ENCODE results near the gene SPECC1. TPM values are rescaled to one million over a fixed set of nuclear protein-coding genes. Genes with fewer than 3 reads are reported as not detected.

Gene SPECC1
- total and polyA plus RNA-seq, 2 donors (not counting 3 experiments of a cell fraction or from before 2014, with no cell fraction given) = 5.3 to 20.4 TPM

DNA sequence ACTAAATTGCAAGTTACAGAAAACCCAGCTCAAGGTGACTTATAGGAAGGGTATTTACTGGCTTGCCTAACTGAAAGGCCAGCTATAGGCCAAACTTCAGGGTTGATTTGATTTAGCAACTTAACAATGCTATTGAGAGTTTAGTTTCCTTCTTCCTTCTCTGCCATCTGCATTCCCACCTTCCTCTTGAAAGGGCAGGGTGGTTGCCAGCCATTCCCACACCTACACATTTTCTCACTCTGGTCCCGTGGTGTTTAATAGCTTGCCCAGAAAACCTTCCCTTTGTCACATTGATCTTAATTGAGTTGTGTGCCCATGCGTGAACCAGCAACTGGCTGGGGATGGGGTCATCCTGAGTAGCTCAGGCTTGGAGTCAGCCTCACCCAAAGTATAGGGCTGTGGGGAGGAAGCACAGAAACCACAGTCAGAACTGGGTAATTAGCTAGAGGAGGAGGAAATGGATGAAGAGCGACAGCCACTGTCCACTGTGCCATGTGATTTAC lies 194.7 kb downstream of the SPECC1 start:
- peaks cover 17% of the 10 kb centered on the region for H3K4me1 ChIP-seq (ENCODE audit: control insufficient read depth, extremely low read depth, insufficient read depth, low read length)
- H3K36me3 ChIP-seq (ENCODE audit: control insufficient read depth in 2 of 2, extremely low read depth in 1 of 2, insufficient read depth in 2 of 2, low read length in 2 of 2) = no peaks in the 10 kb centered on the region
- H3K79me2 ChIP-seq (ENCODE audit: control insufficient read depth, insufficient read depth, low read length) = no peaks in the 10 kb centered on the region
- dilution Hi-C loops (cut with MboI; ENCODE audit: extremely low pct_ligation_motif_present, low sequenced_read_pairs) = no loop called here
- ChIA-PET CTCF (no interaction called here), POLR2A (no interaction called here)
- H4K20me1 ChIP-seq (replicated peaks; ENCODE audit: control insufficient read depth, extremely low read depth, insufficient read depth, low read length) = no peaks in the 10 kb centered on the region
- H2AFZ ChIP-seq (ENCODE audit: low read depth, low read length) = no peak overlapping the region
- no peak overlapping the region for H3K4me3 ChIP-seq (replicated peaks in 1 of 3; ENCODE audit: insufficient read depth in 1 of 3, low read depth in 1 of 3, low read length in 3 of 3)
- H3K27me3 ChIP-seq (ENCODE audit: control insufficient read depth in 2 of 2, insufficient read depth in 2 of 2, low read length in 2 of 2) = no peaks in the 10 kb centered on the region
- TF ChIP-seq MYC (IDR thresholded peaks at IDR 0.05; ENCODE audit: low read depth, low read length) (no peak), JUN (IDR thresholded peaks at IDR 0.05; ENCODE audit: borderline replicate concordance, insufficient read depth, insufficient read length, low read depth) (no peak), POLR2A (IDR thresholded peaks at IDR 0.05; ENCODE audit: low read depth, low read length) (no peak), GATA2 (IDR thresholded peaks at IDR 0.05; ENCODE audit: insufficient read depth, insufficient read length, low read depth, low read length) (no peak), FOS (IDR thresholded peaks at IDR 0.05; ENCODE audit: borderline replicate concordance, insufficient read depth, low read length) (no peak), MAX (IDR thresholded peaks at IDR 0.05; ENCODE audit: insufficient read depth, insufficient read length) (no peak), EZH2 (IDR thresholded peaks at IDR 0.05; ENCODE audit: borderline replicate concordance, low read depth, low read length, severe bottlenecking) (no peak), POLR2AphosphoS5 (IDR thresholded peaks at IDR 0.05; ENCODE audit: insufficient read depth, low read depth, low read length) (no peak)
- TF ChIP-seq, protein P1, sequence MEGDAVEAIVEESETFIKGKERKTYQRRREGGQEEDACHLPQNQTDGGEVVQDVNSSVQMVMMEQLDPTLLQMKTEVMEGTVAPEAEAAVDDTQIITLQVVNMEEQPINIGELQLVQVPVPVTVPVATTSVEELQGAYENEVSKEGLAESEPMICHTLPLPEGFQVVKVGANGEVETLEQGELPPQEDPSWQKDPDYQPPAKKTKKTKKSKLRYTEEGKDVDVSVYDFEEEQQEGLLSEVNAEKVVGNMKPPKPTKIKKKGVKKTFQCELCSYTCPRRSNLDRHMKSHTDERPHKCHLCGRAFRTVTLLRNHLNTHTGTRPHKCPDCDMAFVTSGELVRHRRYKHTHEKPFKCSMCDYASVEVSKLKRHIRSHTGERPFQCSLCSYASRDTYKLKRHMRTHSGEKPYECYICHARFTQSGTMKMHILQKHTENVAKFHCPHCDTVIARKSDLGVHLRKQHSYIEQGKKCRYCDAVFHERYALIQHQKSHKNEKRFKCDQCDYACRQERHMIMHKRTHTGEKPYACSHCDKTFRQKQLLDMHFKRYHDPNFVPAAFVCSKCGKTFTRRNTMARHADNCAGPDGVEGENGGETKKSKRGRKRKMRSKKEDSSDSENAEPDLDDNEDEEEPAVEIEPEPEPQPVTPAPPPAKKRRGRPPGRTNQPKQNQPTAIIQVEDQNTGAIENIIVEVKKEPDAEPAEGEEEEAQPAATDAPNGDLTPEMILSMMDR (IDR thresholded peaks at IDR 0.05; ENCODE audit: extremely low read depth in 1 of 2, insufficient read depth in 1 of 2, low read depth in 1 of 2, low read length in 2 of 2) = no peak
- H3K27ac ChIP-seq (ENCODE audit: insufficient read depth, low read depth, low read length) = no peak overlapping the region
- intact Hi-C loops (cut with micrococcal nuclease) = no loop called here
- H3K9me3 ChIP-seq (replicated peaks; ENCODE audit: control insufficient read depth, insufficient read depth, low read length) = no peaks in the 10 kb centered on the region
- H3K9ac ChIP-seq (replicated peaks; ENCODE audit: extremely low read depth, insufficient read depth, low read length) = no peak overlapping the region
- DNase-seq (ENCODE audit: low read depth, low spot score) = no peak
- no TSS peak for BruUV-seq (replicated peaks)
- H3K9me1 ChIP-seq (replicated peaks; ENCODE audit: control insufficient read depth, extremely low read depth, insufficient read depth, low read length) = no peaks in the 10 kb centered on the region
- FAIRE-seq = no peak
- H3K4me2 ChIP-seq (ENCODE audit: insufficient read depth, low read length) = no peak overlapping the region
